GM23338 (cell line): Measurements from ENCODE around the gene ADD3. TPM values are rescaled to one million over a fixed set of nuclear protein-coding genes. Genes with fewer than 3 reads are reported as not detected.
A peak's percentile ranks its signal among the peaks of the same experiment; 100 is the strongest.

Source experiments
- ATAC-seq: fragments of 200-7000 bp; cut with Tn5 transposase; 3 replicates; pipeline ENCODE4 v1.9.1; 2020
- DNase-seq: peaks from one replicate; pipeline ENCODE4 v3.0.0-alpha.2; 2015; ENCODE audit warnings: low spot score
- H2AFZ ChIP-seq: fragments of 200-600 bp; sonication (generic); 2 replicates; pipeline ENCODE4 v1.8.0; 2016; ENCODE audit warnings: antibody characterized with exemption, mild to moderate bottlenecking, moderate library complexity
- H3F3A ChIP-seq: fragments of 200-600 bp; sonication (generic); replicated peaks from 2 replicates; pipeline ENCODE4 v1.8.0; 2017; ENCODE audit warnings: antibody characterized with exemption, mixed run types, low read depth
- H3K27ac ChIP-seq: fragments of 200-600 bp; sonication (generic); 2 replicates; pipeline ENCODE4 v1.6.1; 2016; ENCODE audit warnings: low read depth
- H3K27me3 ChIP-seq: fragments of 200-600 bp; sonication (generic); 2 replicates; pipeline ENCODE4 v1.8.0; 2016; ENCODE audit warnings: mild to moderate bottlenecking, mixed run types, moderate library complexity; ENCODE audit not compliant: insufficient read depth
- H3K36me3 ChIP-seq: fragments of 200-600 bp; sonication (generic); 2 replicates; pipeline ENCODE4 v1.8.0; 2016; ENCODE audit warnings: mild to moderate bottlenecking; ENCODE audit not compliant: insufficient read depth
- H3K4me1 ChIP-seq: fragments of 200-600 bp; sonication (generic); 2 replicates; pipeline ENCODE4 v1.8.0; 2016; ENCODE audit warnings: mild to moderate bottlenecking, moderate library complexity; ENCODE audit not compliant: insufficient read depth
- H3K4me2 ChIP-seq: fragments of 200-600 bp; sonication (generic); 2 replicates; pipeline ENCODE4 v1.7.1; 2017; ENCODE audit warnings: mixed run types
- H3K4me3 ChIP-seq: fragments of 200-600 bp; sonication (generic); 2 replicates; pipeline ENCODE4 v1.6.1; 2016; ENCODE audit warnings: mixed run types
- H3K79me2 ChIP-seq: fragments of 200-600 bp; sonication (generic); replicated peaks from 2 replicates; pipeline ENCODE4 v1.8.0; 2017; ENCODE audit warnings: mild to moderate bottlenecking; ENCODE audit not compliant: insufficient read depth
- H3K9me2 ChIP-seq: fragments of 200-600 bp; sonication (generic); 2 replicates; pipeline ENCODE4 v1.8.0; 2017; ENCODE audit not compliant: insufficient read depth
- H4K20me1 ChIP-seq: fragments of 200-600 bp; sonication (generic); replicated peaks from 2 replicates; pipeline ENCODE4 v1.8.0; 2017; ENCODE audit warnings: mild to moderate bottlenecking; ENCODE audit not compliant: insufficient read depth
- H3K27ac Mint-ChIP-seq: 2 replicates; pipeline ENCODE4 v1.8.0; 2020; ENCODE audit warnings: inconsistent platforms, mild to moderate bottlenecking, moderate library complexity, mixed read lengths
- H3K27me3 Mint-ChIP-seq: 3 replicates; pipeline ENCODE4 v1.8.0; 2022; ENCODE audit warnings: low read depth, mild to moderate bottlenecking, moderate library complexity, mixed read lengths, inconsistent platforms; ENCODE audit not compliant: insufficient read depth, poor library complexity
- H3K36me3 Mint-ChIP-seq: 3 replicates; pipeline ENCODE4 v1.8.0; 2021; ENCODE audit warnings: low read depth, mild to moderate bottlenecking, inconsistent platforms, moderate library complexity, mixed read lengths
- H3K4me1 Mint-ChIP-seq: 3 replicates; pipeline ENCODE4 v1.8.0; 2020; ENCODE audit warnings: mild to moderate bottlenecking, inconsistent platforms, mixed read lengths
- H3K4me3 Mint-ChIP-seq: 3 replicates; pipeline ENCODE4 v1.8.0; 2021; ENCODE audit warnings: moderate library complexity, mild to moderate bottlenecking, inconsistent platforms, mixed read lengths
- H3K9me3 Mint-ChIP-seq: 3 replicates; pipeline ENCODE4 v1.8.0; 2020; ENCODE audit warnings: moderate library complexity, mild to moderate bottlenecking, inconsistent platforms, mixed read lengths
- CREB1 ChIP-seq: fragments of 250-450 bp; sonication (Bioruptor Pico); IDR thresholded peaks from 2 replicates; pipeline ENCODE4 v1.5.0; 2020; ENCODE audit warnings: low read depth, mild to moderate bottlenecking, moderate library complexity
- ETS1 ChIP-seq: IDR thresholded peaks from 2 replicates; pipeline ENCODE4 v1.6.1; 2016; ENCODE audit warnings: antibody characterized with exemption
- EZH2phosphoT487 ChIP-seq: fragments of 200-600 bp; sonication (generic); IDR thresholded peaks from one replicate; pipeline ENCODE4 v1.8.1; 2018; ENCODE audit warnings: antibody characterized with exemption; ENCODE audit not compliant: unreplicated experiment
- JUNB ChIP-seq: IDR thresholded peaks from one replicate; pipeline ENCODE4 v1.6.1; 2016; ENCODE audit warnings: antibody characterized with exemption; ENCODE audit not compliant: unreplicated experiment
- NANOG ChIP-seq: IDR thresholded peaks from 2 replicates; pipeline ENCODE4 v1.6.1; 2016; ENCODE audit warnings: antibody characterized with exemption, borderline replicate concordance
- POLR2AphosphoS5 ChIP-seq: IDR thresholded peaks from 2 replicates; pipeline ENCODE4 v1.6.1; 2016; ENCODE audit warnings: antibody characterized with exemption, low read depth
- REST ChIP-seq: IDR thresholded peaks from one replicate; pipeline ENCODE4 v1.6.1; 2018; ENCODE audit warnings: antibody characterized with exemption; ENCODE audit not compliant: unreplicated experiment
- STAT1 ChIP-seq: IDR thresholded peaks from one replicate; pipeline ENCODE4 v1.6.1; 2016; ENCODE audit warnings: antibody characterized with exemption; ENCODE audit not compliant: unreplicated experiment
- ZNF114 ChIP-seq: fragments of 250-450 bp; sonication (Bioruptor Pico); IDR thresholded peaks from 2 replicates; pipeline ENCODE4 v1.5.0; 2020; ENCODE audit warnings: mild to moderate bottlenecking, moderate library complexity
- ZNF331 ChIP-seq: fragments of 250-450 bp; sonication (Bioruptor Pico); IDR thresholded peaks from 2 replicates; pipeline ENCODE4 v1.5.0; 2020; ENCODE audit warnings: low read depth, mild to moderate bottlenecking, moderate library complexity
- ZNF462 ChIP-seq: fragments of 250-450 bp; sonication (Bioruptor Pico); IDR thresholded peaks from 2 replicates; pipeline ENCODE4 v1.5.0; 2020; ENCODE audit warnings: mild to moderate bottlenecking, moderate library complexity
- polyA plus RNA-seq: library from polyadenylated mRNA; unstranded; fragments of >200 nt; fragmentation: Nextera tagmentation; extraction: Ambion mirVana; gene quantifications from 2 replicates; pipeline ENCODE4 v1.2.1, GENCODE V29; 2016
- total RNA-seq: library from RNA; depleted of rRNA; stranded (reverse); fragments of >200 nt; shearing (Covaris generic); gene quantifications from 2 replicates; pipeline ENCODE4 v1.2.3, GENCODE V29; 2014

ADD3 gene
- total and polyA plus RNA-seq, 2 experiments from 2014 or later: 68.5 to 767 TPM

DNA sequence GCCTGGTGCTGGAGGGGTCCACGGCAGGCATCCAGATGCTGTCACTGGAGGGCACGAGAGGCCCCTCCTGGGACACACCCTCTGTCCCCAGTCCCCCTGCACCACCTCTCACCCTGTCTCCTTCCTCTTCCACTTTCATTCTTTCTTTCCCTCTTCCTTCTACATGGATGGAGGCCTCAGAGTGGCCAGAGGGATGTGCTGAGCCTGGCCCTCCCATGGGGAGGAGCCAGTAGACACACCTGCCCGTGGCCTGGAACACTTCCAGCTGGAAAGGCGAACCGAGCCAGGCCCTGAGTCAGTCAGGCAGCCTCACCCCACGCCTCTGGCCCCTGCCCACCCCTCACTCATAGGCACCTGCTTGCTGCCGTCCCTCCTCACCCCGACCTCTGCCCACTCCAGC is 143.7 kb downstream of the ADD3 start:
- H3K36me3 ChIP-seq: no peaks in the 10 kb centered on the region
- H4K20me1 ChIP-seq: no peaks in the 10 kb centered on the region
- H3K9me2 ChIP-seq: no peaks in the 10 kb centered on the region
- no peak overlapping the region for H3K4me3 ChIP-seq
- H3K4me1 ChIP-seq: no peaks in the 10 kb centered on the region
- Mint-ChIP-seq H3K27me3 (peaks cover 15% of the 10 kb centered on the region), H3K36me3 (no peaks in the 10 kb centered on the region), H3K27ac (no peak overlapping the region), H3K4me1 (peaks cover 14% of the 10 kb centered on the region), H3K9me3 (no peaks in the 10 kb centered on the region), H3K4me3 (no peak overlapping the region)
- no peak for DNase-seq
- no peak overlapping the region for H3K27ac ChIP-seq
- H3K79me2 ChIP-seq: no peaks in the 10 kb centered on the region
- H2AFZ ChIP-seq: no peak overlapping the region
- no peaks in the 10 kb centered on the region for H3F3A ChIP-seq
- H3K27me3 ChIP-seq: peaks cover 10% of the 10 kb centered on the region; the same call in 1 of the 2 replicates
- no peak overlapping the region for H3K4me2 ChIP-seq
- TF ChIP-seq EZH2phosphoT487 (no peak), ZNF114 (CRISPR knock-in tag) (no peak), STAT1 (no peak), REST (no peak), ETS1 (no peak), ZNF462 (CRISPR knock-in tag) (no peak), CREB1 (CRISPR knock-in tag) (no peak), ZNF331 (CRISPR knock-in tag) (no peak), POLR2AphosphoS5 (no peak), NANOG (no peak), JUNB (no peak)
- ATAC-seq: peak; percentile 38
